Fibroblast of upper back skin (primary cell): ENCODE measurements around the gene SLC2A9.
A peak's percentile ranks its signal among the peaks of the same experiment; 100 is the strongest.

Source experiments
- DNase-seq: peaks from one replicate; pipeline ENCODE4 v3.0.0-alpha.2; 2013

The SLC2A9 gene

GRCh38 chr4:10020871-10021652 lies at the start of gene SLC2A9:
SLC2A9 (minus strand) TSS chr4:10021497; CDS start chr4:10021429, 68 bp downstream.
- no peak for DNase-seq

- DNase-seq: no peak
These were observed 47.9 kb upstream of the SLC2A9 start for GRCh38 chr4:10069075-10069642.

DNA sequence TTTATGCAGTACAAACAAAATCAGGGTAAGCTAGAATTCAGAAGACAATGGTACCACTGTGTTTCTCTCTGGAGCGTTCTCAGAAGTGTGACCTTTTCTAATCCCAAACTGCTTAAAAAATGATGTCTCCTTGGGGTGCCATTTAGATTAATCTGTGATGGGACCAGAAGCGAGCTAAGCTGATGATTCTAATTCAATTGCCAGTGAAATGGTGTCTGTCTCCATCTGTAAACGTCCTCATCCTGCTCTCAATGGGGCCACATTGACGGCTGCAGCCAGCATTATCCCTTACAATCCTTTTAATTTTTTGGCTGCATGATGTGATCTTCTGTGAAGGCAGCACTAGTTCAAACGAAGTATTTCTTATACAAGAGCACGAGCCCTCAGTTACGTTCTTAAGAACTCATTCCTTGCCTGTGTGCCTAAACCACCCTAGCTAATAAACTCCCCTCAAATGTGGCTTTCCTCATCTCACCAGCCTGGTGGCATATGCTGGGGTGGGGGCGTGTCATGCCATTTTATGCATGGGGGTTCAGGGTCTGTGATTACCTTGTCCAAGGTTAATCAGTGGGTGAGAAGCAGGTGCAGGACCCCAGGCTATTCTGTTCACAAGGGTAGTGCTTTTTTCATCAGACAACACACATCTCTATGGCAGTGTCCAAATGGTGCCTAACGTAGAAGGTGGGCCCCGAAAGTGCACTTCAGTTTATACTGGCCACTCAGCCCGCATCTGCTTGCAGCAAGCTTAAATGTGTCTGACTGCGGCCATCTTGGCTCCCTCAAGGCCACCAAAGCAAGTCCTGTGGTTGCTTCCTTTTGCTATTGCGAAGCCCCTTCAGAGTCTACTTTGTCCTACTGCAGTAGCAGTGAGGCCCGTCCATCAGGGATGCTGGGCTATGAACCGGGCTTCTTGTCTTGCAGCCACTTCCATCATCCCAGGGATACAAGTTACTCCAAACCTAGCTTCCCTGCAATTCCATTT lies 45.7 kb upstream of the SLC2A9 start:
- DNase-seq: no peak

- no peak for DNase-seq
These were observed 44.9 kb upstream of the SLC2A9 start for GRCh38 chr4:10066206-10066605.

- DNase-seq: peak; percentile 70
These were observed 42.4 kb upstream of the SLC2A9 start for GRCh38 chr4:10063544-10064300.

- peak; percentile 56 for DNase-seq
These were observed 40.5 kb upstream of the SLC2A9 start for GRCh38 chr4:10061650-10062415.

- DNase-seq: no peak
These were observed 37.1 kb upstream of the SLC2A9 start for GRCh38 chr4:10058371-10058770.

DNA sequence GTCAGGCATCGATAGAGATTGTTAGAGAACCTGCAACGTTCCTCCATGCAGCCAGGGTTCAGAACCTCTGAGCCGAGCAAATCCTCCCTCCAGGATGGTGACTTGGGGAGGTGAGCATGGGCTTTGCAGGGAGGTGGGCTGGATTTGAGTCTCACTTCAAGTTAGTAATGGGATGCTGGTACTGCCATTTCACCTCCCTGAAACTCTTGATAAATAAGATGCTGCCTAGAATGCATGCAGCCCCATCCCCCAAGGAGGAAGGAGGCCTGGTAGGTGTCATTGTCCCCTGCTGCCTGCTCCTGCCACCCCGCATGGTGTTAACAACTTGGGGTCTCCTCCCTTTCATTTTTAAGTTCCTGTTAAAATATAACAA lies 35.7 kb upstream of the SLC2A9 start:
- no peak for DNase-seq

DNA sequence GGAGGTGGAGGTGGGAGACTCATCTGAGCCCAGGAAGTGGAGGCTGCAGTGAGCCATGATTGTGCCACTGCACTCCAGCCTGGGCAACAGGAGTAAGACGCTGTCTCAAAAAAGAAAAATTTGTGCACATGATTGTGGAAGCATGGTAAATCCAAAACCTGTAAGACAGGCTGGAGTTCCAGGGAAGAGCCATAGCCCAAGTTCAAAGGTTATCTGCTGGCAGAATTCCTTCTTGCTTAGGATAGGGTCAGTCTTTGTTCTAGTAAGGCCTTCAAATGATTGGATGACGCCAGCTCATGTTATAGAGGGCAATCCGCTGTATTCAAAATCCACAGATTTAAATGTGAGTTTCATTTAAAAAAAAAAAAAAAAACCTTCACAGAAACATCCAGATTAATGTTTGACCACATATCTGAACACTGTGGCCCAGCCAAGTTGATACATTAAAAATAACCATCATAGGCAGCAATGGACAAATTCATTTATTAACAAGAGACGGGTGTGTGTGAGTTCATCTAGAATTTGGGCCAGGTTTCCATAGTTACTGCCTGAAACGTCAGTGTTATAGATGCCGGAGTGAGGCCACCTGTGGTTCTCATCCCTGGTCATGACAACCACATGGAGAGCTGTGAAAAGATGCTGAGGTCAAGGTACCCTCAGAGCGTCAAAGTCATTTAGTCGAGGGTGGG lies 35.2 kb upstream of the SLC2A9 start:
- no peak for DNase-seq

- no peak for DNase-seq
These were observed 34.6 kb upstream of the SLC2A9 start for GRCh38 chr4:10055871-10056270.

DNA sequence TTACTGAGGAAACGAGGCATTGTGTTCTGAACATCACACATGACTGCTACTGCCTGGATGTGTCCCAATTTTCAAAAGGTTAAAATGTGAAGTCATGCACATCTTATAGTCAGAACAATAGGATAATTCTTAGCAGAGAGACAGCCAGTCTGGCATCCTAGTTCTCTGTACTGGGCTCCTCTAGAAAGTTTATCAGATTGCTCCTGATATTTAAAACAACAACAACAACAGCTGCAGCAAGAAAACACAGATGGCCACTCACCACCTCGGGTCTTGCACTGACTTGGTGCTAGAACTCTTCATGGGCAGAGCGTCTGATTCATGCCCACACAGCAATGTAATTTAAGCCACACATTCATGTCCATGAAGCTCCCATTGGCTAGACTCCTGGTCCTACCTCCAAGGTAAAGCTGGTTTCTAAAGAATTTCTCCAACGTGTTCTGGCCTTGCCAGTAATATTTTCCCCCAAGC lies 33.3 kb upstream of the SLC2A9 start:
- no peak for DNase-seq

DNA sequence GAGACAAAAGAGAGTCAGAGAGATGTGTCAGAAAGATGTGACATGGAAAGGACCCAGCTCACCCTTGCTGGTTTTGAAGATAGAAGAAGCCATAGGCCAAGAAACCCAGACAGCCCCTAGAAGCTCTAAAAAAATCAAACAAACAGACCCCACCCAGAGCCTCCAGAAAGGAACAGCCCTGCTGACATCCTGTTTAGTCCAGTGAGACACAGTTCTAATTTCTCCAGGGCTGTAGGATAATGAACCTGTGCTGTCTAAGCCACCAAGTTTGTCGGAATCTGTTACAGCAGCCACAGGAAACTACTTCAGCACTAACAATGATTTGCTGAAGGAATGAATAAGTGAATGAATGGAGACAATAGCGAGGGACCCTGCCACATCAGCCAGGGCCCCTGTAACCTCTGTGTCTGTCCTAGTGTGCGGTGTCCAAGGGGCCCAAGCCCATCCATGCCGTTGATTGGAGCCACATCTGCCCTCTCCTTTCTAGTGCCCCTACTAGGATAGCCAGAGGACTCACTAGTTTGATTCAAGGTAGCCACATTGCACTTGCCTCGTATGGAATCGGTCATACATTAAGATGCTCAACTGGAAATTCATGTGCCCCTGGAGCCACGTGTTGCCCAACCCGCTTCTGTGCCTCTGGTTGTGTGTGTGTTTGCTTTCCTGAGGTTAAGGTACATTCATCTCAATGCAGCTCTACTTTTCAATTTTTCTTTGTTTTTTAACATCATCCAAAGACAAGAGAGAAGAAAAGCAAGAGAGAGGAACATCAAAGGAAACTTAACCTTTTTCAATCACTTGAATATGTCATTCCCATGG lies 32.5 kb upstream of the SLC2A9 start:
- no peak for DNase-seq

DNA sequence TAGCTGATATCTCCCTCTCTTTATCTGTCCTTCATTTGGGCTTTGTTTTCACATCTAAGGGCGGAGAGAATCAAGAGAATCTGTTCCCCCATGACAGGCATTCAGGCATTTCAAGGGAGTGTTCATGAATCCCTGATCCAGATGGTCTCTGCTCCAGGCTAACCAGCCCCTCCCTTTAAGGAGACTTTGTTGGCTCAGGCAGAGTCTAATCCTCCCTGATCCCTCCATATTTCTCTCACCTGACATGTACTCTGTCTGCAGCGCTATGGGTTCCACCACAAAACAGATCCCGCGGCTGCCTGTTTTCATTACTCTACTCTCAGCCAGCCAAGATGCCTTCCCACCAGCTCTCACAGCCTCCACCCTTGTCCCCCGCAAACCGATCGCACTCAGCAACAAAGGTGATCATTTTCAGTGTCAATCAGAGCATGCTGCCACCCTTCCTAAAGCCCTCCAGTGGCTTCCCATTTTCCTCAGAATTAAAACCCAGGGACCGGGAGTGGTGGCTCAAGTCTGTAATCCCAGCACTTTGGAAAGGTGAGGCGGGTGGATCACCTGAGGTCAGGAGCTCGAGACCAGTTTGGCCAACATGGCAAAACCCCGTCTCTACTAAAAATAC lies 30.3 kb upstream of the SLC2A9 start:
- DNase-seq: no peak

- DNase-seq: no peak
These were observed 29.4 kb upstream of the SLC2A9 start for GRCh38 chr4:10050721-10051120.

- no peak for DNase-seq
These were observed 29.0 kb upstream of the SLC2A9 start for GRCh38 chr4:10050261-10050661.

GRCh38 chr4:10048941-10049697 lies 27.8 kb upstream of the SLC2A9 start:
- no peak for DNase-seq

DNA sequence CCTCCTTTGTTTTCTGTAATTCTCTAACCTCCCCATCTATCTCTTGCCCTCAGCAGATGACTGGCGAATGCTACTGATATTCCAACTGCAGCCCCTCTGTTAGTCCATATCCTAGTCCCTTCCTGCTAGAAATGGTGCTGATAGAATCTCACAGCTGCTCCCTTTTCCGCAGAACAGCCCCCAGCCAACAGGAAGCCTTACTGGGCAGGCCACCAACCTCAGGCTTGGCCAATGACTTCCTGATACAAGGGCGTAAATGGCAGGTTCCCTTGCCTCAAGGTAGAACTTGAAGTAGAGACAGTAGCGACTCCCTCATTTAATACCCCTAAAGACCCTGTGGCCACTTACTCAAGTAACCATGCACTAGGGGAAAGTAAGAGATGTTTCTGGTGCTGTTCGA lies 26.7 kb upstream of the SLC2A9 start:
- no peak for DNase-seq

DNA sequence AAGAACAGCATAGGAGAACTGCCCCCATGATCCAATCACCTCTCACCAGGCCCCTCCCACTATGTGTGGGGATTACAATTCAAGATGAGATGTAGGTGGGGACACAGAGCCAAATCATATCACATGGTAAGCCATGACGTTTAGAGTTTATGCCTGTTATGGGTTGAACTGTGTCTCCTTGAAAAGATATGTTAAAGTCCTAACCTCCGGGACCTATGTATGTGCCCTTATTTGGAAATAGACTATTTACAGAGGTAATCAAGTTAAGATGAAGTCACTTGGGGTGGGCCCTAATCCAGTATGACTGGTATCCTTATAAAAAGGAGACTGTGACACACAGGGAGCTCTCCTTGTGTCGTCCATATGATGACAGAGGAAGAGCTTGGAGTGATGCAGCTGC lies 25.2 kb upstream of the SLC2A9 start:
- DNase-seq: no peak

DNA sequence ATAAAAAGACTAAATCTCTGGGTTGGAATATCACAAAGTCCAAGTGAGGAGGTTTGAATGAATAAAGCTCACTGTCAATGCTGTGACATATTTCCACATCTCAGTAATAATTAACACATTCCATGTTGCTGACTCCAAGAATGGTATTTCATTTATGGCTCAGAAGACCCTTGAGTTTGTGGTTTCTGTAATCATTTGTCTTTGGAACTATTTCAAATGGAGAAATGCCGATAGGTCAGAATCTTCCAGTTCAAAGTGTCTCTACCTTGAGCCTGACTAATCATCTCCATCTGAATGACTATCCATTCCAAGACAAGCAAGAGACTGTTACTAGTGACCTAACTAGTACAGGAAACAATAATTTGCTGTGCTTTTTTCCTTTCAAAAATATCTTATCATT lies 24.2 kb upstream of the SLC2A9 start:
- peak; percentile 91 for DNase-seq
